Measurements from ENCODE around the gene NOC3L. TPM values are rescaled to one million over a fixed set of nuclear protein-coding genes. Genes with fewer than 3 reads are reported as not detected.

NOC3L gene
- total RNA-seq, 1 donor from 2014 or later = 9.3 TPM

DNA sequence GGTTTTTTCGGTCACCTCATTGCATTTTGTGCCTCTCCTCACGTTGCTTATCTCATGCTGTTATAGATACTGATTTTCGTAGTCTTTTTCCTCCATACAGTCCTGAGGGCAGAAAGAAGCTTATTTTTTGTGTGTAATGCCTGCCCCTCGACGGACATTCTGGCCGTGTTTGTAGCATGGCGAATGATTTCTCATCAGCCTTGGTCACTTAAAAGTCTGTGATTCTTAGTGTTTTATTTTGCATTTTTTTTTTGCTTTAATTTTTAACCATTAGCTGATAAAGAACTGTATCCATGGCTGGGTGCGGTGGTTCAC is 469 bp upstream of the NOC3L start:
- H3K9me3 Mint-ChIP-seq (ENCODE audit: unreplicated experiment) = no peaks in the 10 kb centered on the region
- DNase-seq (ENCODE audit: low spot score) = no peak
- peaks cover 4% of the 10 kb centered on the region for H3K36me3 Mint-ChIP-seq (ENCODE audit: low read depth, unreplicated experiment)
- TF ChIP-seq, protein P1, sequence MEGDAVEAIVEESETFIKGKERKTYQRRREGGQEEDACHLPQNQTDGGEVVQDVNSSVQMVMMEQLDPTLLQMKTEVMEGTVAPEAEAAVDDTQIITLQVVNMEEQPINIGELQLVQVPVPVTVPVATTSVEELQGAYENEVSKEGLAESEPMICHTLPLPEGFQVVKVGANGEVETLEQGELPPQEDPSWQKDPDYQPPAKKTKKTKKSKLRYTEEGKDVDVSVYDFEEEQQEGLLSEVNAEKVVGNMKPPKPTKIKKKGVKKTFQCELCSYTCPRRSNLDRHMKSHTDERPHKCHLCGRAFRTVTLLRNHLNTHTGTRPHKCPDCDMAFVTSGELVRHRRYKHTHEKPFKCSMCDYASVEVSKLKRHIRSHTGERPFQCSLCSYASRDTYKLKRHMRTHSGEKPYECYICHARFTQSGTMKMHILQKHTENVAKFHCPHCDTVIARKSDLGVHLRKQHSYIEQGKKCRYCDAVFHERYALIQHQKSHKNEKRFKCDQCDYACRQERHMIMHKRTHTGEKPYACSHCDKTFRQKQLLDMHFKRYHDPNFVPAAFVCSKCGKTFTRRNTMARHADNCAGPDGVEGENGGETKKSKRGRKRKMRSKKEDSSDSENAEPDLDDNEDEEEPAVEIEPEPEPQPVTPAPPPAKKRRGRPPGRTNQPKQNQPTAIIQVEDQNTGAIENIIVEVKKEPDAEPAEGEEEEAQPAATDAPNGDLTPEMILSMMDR (IDR thresholded peaks at IDR 0.05; ENCODE audit: unreplicated experiment) = no peak
- H3K4me1 Mint-ChIP-seq (ENCODE audit: unreplicated experiment) = no peaks in the 10 kb centered on the region
- H3K27ac Mint-ChIP-seq (ENCODE audit: unreplicated experiment) = no peak overlapping the region
- no peaks in the 10 kb centered on the region for H3K27me3 Mint-ChIP-seq (ENCODE audit: unreplicated experiment)
- H3K4me3 Mint-ChIP-seq (ENCODE audit: unreplicated experiment) = peak overlapping the region; percentile 93

DNA sequence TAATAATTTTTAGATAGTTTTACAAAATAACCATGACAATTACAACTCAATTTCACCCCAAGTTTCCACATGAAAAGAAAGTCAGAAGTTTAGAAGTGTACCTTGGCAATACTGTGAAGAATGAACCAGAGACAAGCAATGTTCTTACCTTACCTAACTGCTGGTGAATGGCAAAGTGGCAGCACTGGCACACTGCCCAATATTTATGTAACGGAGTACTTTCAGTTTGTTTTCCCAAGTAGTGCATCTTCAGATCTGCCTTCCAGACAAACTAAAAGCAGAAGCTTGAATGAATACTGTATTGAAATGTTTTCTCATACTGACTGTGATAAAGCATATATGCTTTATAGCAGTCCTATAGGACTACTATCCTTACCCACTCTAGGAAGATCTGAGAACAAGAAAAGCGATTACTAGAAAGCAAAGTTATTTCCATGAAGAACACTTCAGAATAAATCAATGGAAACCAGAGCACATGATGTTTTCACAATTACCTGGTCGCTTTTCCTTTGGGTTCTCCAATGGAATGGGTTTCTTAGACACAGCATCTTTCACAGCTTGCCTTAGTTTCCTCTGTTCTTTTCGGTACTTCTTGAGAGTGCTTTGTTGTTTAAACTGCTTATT is 1.5 kb downstream of the NOC3L start:
- TF ChIP-seq, protein P1 (IDR thresholded peaks at IDR 0.05; ENCODE audit: unreplicated experiment) = no peak
- Mint-ChIP-seq H3K9me3 (ENCODE audit: unreplicated experiment) (no peaks in the 10 kb centered on the region), H3K36me3 (ENCODE audit: low read depth, unreplicated experiment) (peaks cover 10% of the 10 kb centered on the region), H3K4me3 (ENCODE audit: unreplicated experiment) (peak overlapping the region; percentile 93), H3K27me3 (ENCODE audit: unreplicated experiment) (no peaks in the 10 kb centered on the region), H3K4me1 (ENCODE audit: unreplicated experiment) (no peaks in the 10 kb centered on the region), H3K27ac (ENCODE audit: unreplicated experiment) (no peak overlapping the region)
- DNase-seq (ENCODE audit: low spot score) = no peak

DNA sequence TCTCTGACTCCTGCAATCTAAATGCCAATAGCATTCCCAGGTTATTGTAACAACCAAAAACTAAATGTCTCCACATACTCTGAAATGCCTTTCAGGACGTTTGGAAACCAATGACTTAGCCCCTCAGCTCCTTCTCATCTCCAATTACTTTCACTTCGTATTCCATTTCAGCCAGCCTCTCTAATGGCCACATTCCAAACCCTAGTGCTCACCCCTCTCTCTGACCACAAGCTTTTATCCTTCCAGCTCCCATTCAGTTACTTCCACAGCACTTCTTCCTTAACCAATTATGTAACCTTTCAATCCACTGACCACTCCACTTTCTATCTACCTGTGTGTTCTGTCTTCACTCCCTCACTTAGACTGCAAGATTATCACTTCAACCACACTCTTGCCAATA is 4.3 kb downstream of the NOC3L start:
- TF ChIP-seq, protein P1 (IDR thresholded peaks at IDR 0.05; ENCODE audit: unreplicated experiment) = no peak
- DNase-seq (ENCODE audit: low spot score) = no peak
- Mint-ChIP-seq H3K9me3 (ENCODE audit: unreplicated experiment) (no peaks in the 10 kb centered on the region), H3K27me3 (ENCODE audit: unreplicated experiment) (no peaks in the 10 kb centered on the region), H3K4me1 (ENCODE audit: unreplicated experiment) (no peaks in the 10 kb centered on the region), H3K27ac (ENCODE audit: unreplicated experiment) (no peak overlapping the region), H3K4me3 (ENCODE audit: unreplicated experiment) (no peak overlapping the region), H3K36me3 (ENCODE audit: low read depth, unreplicated experiment) (peaks cover 10% of the 10 kb centered on the region)

DNA sequence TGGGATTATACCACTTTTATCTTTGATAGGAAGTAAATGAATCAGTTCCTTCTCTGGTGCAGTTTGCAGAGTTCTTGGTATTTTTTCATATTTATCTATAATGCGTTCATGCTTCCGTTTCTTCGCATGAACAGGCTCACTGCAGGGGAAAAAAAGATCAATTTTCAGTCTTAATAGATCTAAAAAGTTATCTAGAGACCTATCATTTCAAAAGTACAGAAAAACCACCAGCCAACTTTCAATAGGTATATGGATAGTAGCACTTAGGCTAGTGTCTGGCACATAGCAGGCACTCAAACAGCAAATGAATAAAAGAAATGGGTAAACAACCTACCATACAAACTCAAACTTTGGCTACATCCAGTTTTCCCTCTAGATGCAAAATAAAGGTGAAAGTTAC is 5.5 kb downstream of the NOC3L start:
- DNase-seq (ENCODE audit: low spot score) = no peak
- no peaks in the 10 kb centered on the region for H3K9me3 Mint-ChIP-seq (ENCODE audit: unreplicated experiment)
- no peaks in the 10 kb centered on the region for H3K27me3 Mint-ChIP-seq (ENCODE audit: unreplicated experiment)
- TF ChIP-seq, protein P1 (IDR thresholded peaks at IDR 0.05; ENCODE audit: unreplicated experiment) = no peak
- H3K27ac Mint-ChIP-seq (ENCODE audit: unreplicated experiment) = no peak overlapping the region
- no peaks in the 10 kb centered on the region for H3K4me1 Mint-ChIP-seq (ENCODE audit: unreplicated experiment)
- H3K36me3 Mint-ChIP-seq (ENCODE audit: low read depth, unreplicated experiment) = peaks cover 13% of the 10 kb centered on the region
- H3K4me3 Mint-ChIP-seq (ENCODE audit: unreplicated experiment) = no peak overlapping the region

DNA sequence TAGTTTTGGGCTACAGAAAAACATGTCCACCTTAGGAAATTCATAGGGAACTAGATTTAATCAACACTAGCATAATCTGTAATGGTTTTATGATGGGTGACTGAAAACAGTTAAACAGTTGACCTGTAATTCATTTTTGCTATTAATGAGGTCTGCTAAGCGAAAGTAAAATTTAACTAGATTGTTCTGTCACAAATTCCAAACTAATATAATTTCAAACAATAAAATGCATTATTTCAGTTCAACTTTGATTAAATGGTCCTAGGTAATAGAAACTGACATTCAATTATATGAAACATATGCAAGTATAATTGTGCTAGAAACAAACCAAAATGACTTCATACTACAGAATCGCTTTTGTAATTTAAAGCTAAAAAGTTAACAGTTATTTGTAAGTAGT is 6.9 kb downstream of the NOC3L start:
- Mint-ChIP-seq H3K9me3 (ENCODE audit: unreplicated experiment) (no peaks in the 10 kb centered on the region), H3K36me3 (ENCODE audit: low read depth, unreplicated experiment) (peaks cover 13% of the 10 kb centered on the region), H3K4me3 (ENCODE audit: unreplicated experiment) (no peak overlapping the region), H3K27me3 (ENCODE audit: unreplicated experiment) (no peaks in the 10 kb centered on the region), H3K4me1 (ENCODE audit: unreplicated experiment) (no peaks in the 10 kb centered on the region), H3K27ac (ENCODE audit: unreplicated experiment) (no peak overlapping the region)
- DNase-seq (ENCODE audit: low spot score) = no peak
- TF ChIP-seq, protein P1 (IDR thresholded peaks at IDR 0.05; ENCODE audit: unreplicated experiment) = no peak
